ENCODE measurements around the gene PACC1. TPM values are rescaled to one million over a fixed set of nuclear protein-coding genes. Genes with fewer than 3 reads are reported as not detected.

The PACC1 gene
- total RNA-seq, 3 donors from 2014 or later, result 2.7 to 6.2 (median 4.2) TPM

DNA sequence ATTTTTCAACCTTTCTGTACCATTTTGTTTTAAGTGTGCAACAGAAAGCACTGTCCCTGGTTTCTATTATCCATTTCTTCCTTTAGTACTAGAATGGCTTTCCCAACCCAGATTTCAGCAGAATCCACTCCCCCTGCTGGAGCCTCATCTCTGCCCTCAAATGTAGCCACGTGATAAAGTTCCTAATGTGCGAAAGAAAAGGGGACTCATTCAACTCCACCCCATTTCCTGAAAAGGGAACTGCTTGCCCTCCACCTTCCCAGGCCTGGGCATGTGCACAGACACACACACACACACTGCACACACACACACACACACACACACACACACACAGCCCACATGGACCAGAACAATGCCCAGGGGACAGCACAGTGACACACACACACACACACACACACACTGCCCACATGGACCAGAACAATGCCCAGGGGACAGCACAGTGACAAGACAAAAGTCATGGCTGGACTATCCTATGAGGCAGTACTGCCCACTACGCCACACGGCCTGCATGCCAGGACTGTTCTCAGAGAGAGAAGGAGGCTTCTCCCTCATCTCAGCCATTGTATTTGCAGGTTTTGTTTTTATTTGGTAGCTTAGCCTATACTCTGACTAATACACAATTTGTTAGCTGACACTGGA lies 33.2 kb downstream of the PACC1 start:
- H3K36me3 ChIP-seq, result no peaks in the 10 kb centered on the region
- intact Hi-C loops (cut with DNase I; ENCODE audit: low total_unique reads), result no loop called here
- no peaks in the 10 kb centered on the region for H3K27me3 ChIP-seq
- DNase-seq (ENCODE audit: low spot score in 2 of 2), result no peak
- TF ChIP-seq POLR2A (IDR thresholded peaks at IDR 0.05) (no peak), POLR2AphosphoS5 (IDR thresholded peaks at IDR 0.05) (no peak)
- TF ChIP-seq, protein P1, sequence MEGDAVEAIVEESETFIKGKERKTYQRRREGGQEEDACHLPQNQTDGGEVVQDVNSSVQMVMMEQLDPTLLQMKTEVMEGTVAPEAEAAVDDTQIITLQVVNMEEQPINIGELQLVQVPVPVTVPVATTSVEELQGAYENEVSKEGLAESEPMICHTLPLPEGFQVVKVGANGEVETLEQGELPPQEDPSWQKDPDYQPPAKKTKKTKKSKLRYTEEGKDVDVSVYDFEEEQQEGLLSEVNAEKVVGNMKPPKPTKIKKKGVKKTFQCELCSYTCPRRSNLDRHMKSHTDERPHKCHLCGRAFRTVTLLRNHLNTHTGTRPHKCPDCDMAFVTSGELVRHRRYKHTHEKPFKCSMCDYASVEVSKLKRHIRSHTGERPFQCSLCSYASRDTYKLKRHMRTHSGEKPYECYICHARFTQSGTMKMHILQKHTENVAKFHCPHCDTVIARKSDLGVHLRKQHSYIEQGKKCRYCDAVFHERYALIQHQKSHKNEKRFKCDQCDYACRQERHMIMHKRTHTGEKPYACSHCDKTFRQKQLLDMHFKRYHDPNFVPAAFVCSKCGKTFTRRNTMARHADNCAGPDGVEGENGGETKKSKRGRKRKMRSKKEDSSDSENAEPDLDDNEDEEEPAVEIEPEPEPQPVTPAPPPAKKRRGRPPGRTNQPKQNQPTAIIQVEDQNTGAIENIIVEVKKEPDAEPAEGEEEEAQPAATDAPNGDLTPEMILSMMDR (IDR thresholded peaks at IDR 0.05), result no peak
- no peaks in the 10 kb centered on the region for H3K4me1 ChIP-seq
- H3K9me3 ChIP-seq, result no peaks in the 10 kb centered on the region
- H3K27ac ChIP-seq, result no peak overlapping the region
- H3K4me3 ChIP-seq, result no peak overlapping the region

DNA sequence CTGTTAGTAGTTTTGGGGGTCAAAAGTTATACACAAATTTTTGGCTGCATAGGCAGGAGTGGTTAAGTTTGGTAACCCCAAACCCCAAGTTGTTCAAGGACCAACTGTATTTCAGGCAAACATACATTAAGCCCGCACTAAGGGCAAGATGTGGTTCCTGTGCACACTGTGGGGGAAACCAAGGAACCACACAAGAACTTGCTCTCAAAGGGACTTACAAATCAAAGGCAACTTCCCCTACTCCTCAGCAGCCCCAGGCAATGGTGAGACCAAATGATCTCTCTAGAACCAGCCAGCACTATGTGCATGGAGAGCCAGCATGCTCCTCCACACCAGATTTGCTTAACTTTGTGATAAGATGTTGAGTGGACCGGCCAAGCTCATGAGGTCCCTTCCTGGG lies 35.3 kb downstream of the PACC1 start:
- no peak overlapping the region for H3K4me3 ChIP-seq
- no peaks in the 10 kb centered on the region for H3K36me3 ChIP-seq
- H3K27me3 ChIP-seq, result no peaks in the 10 kb centered on the region
- intact Hi-C loops (cut with DNase I; ENCODE audit: low total_unique reads), result no loop called here
- TF ChIP-seq POLR2AphosphoS5 (IDR thresholded peaks at IDR 0.05) (no peak), POLR2A (IDR thresholded peaks at IDR 0.05) (no peak)
- TF ChIP-seq, protein P1 (IDR thresholded peaks at IDR 0.05), result no peak
- H3K9me3 ChIP-seq, result no peaks in the 10 kb centered on the region
- DNase-seq (ENCODE audit: low spot score in 2 of 2), result no peak
- H3K27ac ChIP-seq, result no peak overlapping the region
- no peaks in the 10 kb centered on the region for H3K4me1 ChIP-seq

DNA sequence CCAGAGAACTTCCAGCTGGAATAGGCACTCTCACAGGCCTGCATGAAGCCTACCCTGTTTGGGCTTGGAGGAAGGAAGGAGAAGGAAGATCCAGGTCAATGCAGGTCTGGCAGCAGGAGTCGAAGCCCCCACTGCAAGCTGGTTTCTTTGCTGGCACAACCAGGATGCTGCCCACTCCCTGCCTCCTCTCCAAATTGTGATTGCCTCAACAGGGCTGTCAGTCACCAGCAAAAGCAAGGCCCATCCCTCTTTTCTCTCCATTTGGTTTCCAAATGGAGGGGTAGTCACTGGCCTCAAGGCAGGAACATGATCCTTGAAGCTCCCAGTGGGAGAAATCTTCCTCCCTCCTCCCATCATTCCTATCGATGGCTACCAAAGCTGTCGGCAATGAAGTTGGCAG lies 37.0 kb downstream of the PACC1 start:
- no peaks in the 10 kb centered on the region for H3K4me1 ChIP-seq
- no peak overlapping the region for H3K4me3 ChIP-seq
- no peaks in the 10 kb centered on the region for H3K27me3 ChIP-seq
- no peak for DNase-seq (ENCODE audit: low spot score in 2 of 2)
- intact Hi-C loops (cut with DNase I; ENCODE audit: low total_unique reads), result no loop called here
- H3K27ac ChIP-seq, result no peak overlapping the region
- no peaks in the 10 kb centered on the region for H3K36me3 ChIP-seq
- TF ChIP-seq POLR2AphosphoS5 (IDR thresholded peaks at IDR 0.05), result no peak
- TF ChIP-seq, protein P1 (IDR thresholded peaks at IDR 0.05), result no peak
- TF ChIP-seq POLR2A (IDR thresholded peaks at IDR 0.05), result no peak
- H3K9me3 ChIP-seq, result no peaks in the 10 kb centered on the region

DNA sequence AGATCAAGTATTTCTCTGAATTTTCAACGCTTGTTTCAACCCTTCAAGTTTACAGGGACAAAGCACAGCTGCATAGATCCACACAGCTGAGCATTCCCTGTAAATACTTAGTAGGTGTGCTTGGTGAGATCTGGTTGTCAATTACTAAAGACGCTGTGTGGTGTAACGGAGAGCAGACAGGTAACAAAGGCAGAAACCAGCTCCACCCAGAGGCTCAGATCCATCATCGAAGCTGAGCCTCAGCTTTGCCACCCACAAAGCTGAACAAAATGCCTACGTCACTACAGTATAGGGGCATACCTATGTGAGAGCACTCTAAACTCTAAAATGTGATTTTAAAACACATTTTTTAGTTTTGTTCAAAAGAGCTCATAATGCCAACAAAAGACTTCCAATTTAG lies 38.7 kb downstream of the PACC1 start:
- Histone ChIP-seq H3K4me1 (no peaks in the 10 kb centered on the region), H3K27ac (no peak overlapping the region), H3K27me3 (no peaks in the 10 kb centered on the region), H3K4me3 (no peak overlapping the region), H3K36me3 (no peaks in the 10 kb centered on the region), H3K9me3 (no peaks in the 10 kb centered on the region)
- intact Hi-C loops (cut with DNase I; ENCODE audit: low total_unique reads), result no loop called here
- DNase-seq (ENCODE audit: low spot score in 2 of 2), result no peak
- TF ChIP-seq, protein P1 (IDR thresholded peaks at IDR 0.05), result no peak
- TF ChIP-seq POLR2A (IDR thresholded peaks at IDR 0.05) (no peak), POLR2AphosphoS5 (IDR thresholded peaks at IDR 0.05) (no peak)

DNA sequence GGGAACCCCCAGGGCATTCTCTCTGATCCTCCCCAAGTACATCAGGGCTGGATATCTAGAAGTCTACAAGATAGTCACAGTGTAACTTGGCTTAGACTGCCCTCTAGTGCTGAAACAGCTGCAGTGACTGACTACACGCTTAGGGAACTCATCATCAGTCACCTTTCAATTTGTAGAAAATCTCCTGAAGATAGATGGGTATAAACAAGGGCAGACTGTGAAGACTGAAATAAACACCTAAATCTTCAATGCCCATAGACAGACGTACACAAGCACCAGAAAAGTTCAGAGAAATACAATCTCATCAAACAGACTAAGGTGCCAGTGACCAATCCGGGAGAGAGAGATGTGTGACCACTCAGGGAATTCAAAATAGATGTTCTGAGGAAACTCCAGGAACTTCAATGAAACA lies 46.6 kb downstream of the PACC1 start:
- Histone ChIP-seq H3K36me3 (no peaks in the 10 kb centered on the region), H3K4me1 (no peaks in the 10 kb centered on the region), H3K4me3 (no peak overlapping the region), H3K9me3 (no peaks in the 10 kb centered on the region), H3K27ac (no peak overlapping the region), H3K27me3 (no peaks in the 10 kb centered on the region)
- no peak for DNase-seq (ENCODE audit: low spot score in 2 of 2)
- intact Hi-C loops (cut with DNase I; ENCODE audit: low total_unique reads), result loop anchor here (10.0 kb wide), 1 partner anchor 53 kb away; no protein-coding TSS in a partner anchor
- TF ChIP-seq POLR2AphosphoS5 (IDR thresholded peaks at IDR 0.05) (no peak), POLR2A (IDR thresholded peaks at IDR 0.05) (no peak)
- TF ChIP-seq, protein P1 (IDR thresholded peaks at IDR 0.05), result peak; percentile 33 to 83 (median 76)

All from breast epithelium (tissue), 4 donors.